Small intestine (tissue), 7 donors: ENCODE results near the gene RERE. TPM values are rescaled to one million over a fixed set of nuclear protein-coding genes. Genes with fewer than 3 reads are reported as not detected.
A peak's percentile ranks its signal among the peaks of the same experiment; 100 is the strongest.

Source experiments
- DNase-seq, 2 donors: peaks; one replicate each; pipeline versions ENCODE4 v3.0.0 to v3.0.0-alpha.2; 2013
- FAIRE-seq: peaks from 2 replicates; lab custom pipeline; 2012; peaks lifted over from hg19 to GRCh38; lab: Jason Lieb, UNC
- H3K27ac ChIP-seq, 3 donors: one replicate each; pipeline ENCODE4 v1.5.1; 2013; ENCODE audit warnings: low read length in 2 of 3, mild to moderate bottlenecking in 2 of 3, control low read depth in 1 of 3, inconsistent platforms in 1 of 3, low read depth in 1 of 3, moderate library complexity in 1 of 3
- H3K27me3 ChIP-seq, 3 donors: one replicate each; pipeline ENCODE4 v1.6.1; 2013; ENCODE audit warnings: low read length in 3 of 3, inconsistent platforms in 1 of 3; ENCODE audit not compliant: control insufficient read depth in 3 of 3, insufficient read depth in 3 of 3
- H3K36me3 ChIP-seq, 3 donors: one replicate each; pipeline ENCODE4 v1.6.1; 2013; ENCODE audit warnings: low read length in 3 of 3, inconsistent platforms in 1 of 3, low read depth in 1 of 3, mild to moderate bottlenecking in 1 of 3, moderate library complexity in 1 of 3; ENCODE audit not compliant: control insufficient read depth in 3 of 3, insufficient read depth in 2 of 3
- H3K4me1 ChIP-seq, 3 donors: one replicate each; pipeline ENCODE4 v1.6.1; 2013; ENCODE audit warnings: low read length in 2 of 3, inconsistent platforms in 1 of 3, low read depth in 1 of 3, mild to moderate bottlenecking in 1 of 3, moderate library complexity in 1 of 3; ENCODE audit not compliant: control insufficient read depth in 3 of 3, insufficient read depth in 2 of 3
- H3K4me3 ChIP-seq, 3 donors: one replicate each; pipeline ENCODE4 v1.5.1; 2013; ENCODE audit warnings: low read length in 3 of 3, control low read depth in 1 of 3, inconsistent platforms in 1 of 3, low read depth in 1 of 3, mild to moderate bottlenecking in 1 of 3, moderate library complexity in 1 of 3
- H3K9me3 ChIP-seq, 2 donors: one replicate each; pipeline ENCODE4 v1.6.1; 2013; ENCODE audit warnings: low read depth in 1 of 2, low read length in 1 of 2; ENCODE audit not compliant: control insufficient read depth in 2 of 2, insufficient read depth in 1 of 2
- WGBS, 3 donors: extraction: QIAGEN DNeasy Blood & Tissue Kit; methylation state at CpG; one replicate each; pipeline ENCODE4 v1.1.7; 2013; 5-methylcytosine and 5-hydroxymethylcytosine counted together
- polyA plus RNA-seq, 4 donors: library from polyadenylated mRNA; stranded (reverse) in 3 of 4; unstranded in 1 of 4; fragments of 200-250 nt in 3 of 4; fragments of 120-200 nt in 1 of 4; gene quantifications; one replicate each; pipeline versions ENCODE4 v1.2.1 to v1.2.3, GENCODE V29; 2013
- donor health status: healthy with polysubstance abuse.
- donor health status: control.
- donor health status: control.
- donor health status: Bipolar disorder and iron deficiency.
- donor health status: healthy.

The RERE gene
- polyA plus RNA-seq, 4 donors, result 19.5 to 66.8 (median 25.8) TPM

DNA sequence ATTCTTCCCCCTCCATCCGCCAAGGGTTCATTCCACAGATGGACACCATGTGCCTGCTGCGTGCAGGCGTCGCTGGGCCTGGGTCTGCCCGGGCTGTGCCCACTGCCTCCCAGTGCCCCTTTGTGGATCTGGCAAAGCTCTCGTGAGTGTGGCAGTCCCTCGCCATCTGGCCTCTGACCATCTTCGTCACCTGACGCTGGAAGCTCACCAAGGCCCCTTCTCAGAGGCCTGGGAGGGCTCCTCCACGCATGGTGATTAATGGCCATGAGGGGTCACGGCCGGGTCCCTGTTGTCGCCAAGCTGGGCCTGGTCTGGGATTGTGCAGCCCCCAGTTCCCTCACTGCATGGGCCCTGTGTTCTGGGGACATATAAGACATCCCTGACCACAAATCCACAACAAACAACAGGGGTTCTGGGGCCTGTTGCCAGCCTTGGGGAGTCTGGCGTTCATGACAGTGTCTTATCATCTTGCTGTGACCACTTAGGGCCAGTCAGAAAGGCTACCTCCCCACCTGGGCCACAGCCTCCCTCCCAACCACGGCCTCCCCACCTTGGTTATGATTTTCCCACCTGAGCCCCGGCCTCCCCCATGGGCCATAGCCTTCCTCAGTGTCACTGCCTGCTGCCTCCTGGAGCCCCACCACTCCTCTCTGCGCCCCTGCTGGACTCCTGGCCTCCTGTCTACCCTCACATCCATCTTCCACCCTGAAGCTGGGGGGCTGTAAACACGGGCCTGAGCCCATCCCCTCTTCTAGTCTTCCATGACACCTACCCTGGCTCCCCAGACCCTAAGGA, 471.6 kb downstream of the RERE start:
- H3K9me3 ChIP-seq, result no peaks in the 10 kb centered on the region
- H3K4me3 ChIP-seq, result no peak overlapping the region
- WGBS, 3 donors, result 86 to 88% (median 87%) methylated on average over 17 to 18 of the region's 18 CpGs
- DNase-seq (no peak), FAIRE-seq (no peak)
- no peaks in the 10 kb centered on the region for H3K27me3 ChIP-seq
- peak overlapping the region in 1 of 3 donors; percentile 53 for H3K27ac ChIP-seq
- H3K36me3 ChIP-seq, result peaks cover 0 to 4% (median 0%) of the 10 kb centered on the region in 3 donors
- H3K4me1 ChIP-seq, result peaks cover 0 to 5% (median 0%) of the 10 kb centered on the region in 3 donors

DNA sequence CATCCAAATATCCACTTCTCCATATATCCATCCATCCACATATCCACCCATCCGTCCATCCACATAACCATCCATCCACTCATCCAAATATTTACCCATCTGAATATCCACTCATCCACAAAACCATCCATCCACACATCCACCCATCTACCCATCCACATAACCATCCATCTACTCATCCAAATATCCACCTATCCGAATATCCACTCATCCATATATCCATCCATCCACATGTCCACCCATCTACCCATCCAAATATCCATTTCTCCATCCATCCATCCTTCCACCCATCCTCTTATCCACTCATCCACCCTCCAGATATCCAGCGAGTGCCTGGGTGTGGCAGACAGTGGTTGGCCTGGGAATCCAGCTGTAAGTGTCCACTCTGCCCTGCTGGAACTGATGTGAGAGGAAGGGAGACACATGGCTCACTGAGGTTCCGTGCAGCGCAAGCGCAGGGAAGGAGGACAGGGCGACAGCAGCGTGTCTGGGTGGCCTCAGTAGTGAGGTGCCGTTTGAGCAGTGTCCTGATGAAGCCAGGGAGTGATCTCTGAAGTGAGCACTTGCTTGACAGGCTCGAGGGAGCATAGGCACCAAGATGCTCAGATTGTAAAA, 472.4 kb downstream of the RERE start:
- no peak overlapping the region for H3K4me3 ChIP-seq
- H3K27ac ChIP-seq, result no peak overlapping the region
- 84 to 91% (median 87%) methylated on average over 10 of the region's 10 CpGs for whole genome bisulfite sequencing, 3 donors
- no peaks in the 10 kb centered on the region for H3K9me3 ChIP-seq
- DNase-seq (no peak), FAIRE-seq (no peak)
- H3K4me1 ChIP-seq, result peaks cover 0 to 5% (median 0%) of the 10 kb centered on the region in 3 donors
- H3K27me3 ChIP-seq, result no peaks in the 10 kb centered on the region
- H3K36me3 ChIP-seq, result no peaks in the 10 kb centered on the region

DNA sequence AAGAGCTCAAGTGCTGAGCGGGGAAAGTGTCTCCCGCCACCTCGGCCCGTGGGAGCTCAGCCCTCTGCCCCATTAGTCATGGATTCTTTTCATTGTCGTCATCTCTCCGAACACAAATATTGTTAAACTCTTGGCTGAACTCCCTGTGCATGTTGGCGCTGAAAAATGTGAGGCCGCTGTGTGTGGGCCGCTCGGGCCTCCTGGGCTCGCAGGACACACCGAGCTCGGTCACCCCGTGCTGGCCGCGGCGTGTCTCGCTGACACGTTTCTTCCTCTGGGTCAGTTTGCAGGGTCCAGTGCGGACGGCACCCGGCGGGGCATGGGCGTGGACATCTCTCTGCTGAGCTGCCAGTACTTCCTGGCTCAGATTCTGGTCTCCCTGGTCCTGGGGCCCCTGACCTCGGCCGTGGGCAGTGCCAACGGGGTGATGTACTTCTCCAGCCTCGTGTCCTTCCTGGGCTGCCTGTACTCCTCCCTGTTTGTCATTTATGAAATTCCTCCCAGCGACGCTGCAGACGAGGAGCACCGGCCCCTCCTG, 473.9 kb downstream of the RERE start:
- H3K4me1 ChIP-seq, result peaks cover 0 to 5% (median 0%) of the 10 kb centered on the region in 3 donors
- no peaks in the 10 kb centered on the region for H3K27me3 ChIP-seq
- no peaks in the 10 kb centered on the region for H3K9me3 ChIP-seq
- H3K27ac ChIP-seq, result peak overlapping the region in 2 of 3 donors; percentile 69 to 84
- DNase-seq (peak in 1 of 2 donors; percentile 54), FAIRE-seq (no peak)
- WGBS, 3 donors, result 51 to 68% (median 55%) methylated on average over 32 of the region's 32 CpGs
- no peak overlapping the region for H3K4me3 ChIP-seq
- H3K36me3 ChIP-seq, result no peaks in the 10 kb centered on the region

DNA sequence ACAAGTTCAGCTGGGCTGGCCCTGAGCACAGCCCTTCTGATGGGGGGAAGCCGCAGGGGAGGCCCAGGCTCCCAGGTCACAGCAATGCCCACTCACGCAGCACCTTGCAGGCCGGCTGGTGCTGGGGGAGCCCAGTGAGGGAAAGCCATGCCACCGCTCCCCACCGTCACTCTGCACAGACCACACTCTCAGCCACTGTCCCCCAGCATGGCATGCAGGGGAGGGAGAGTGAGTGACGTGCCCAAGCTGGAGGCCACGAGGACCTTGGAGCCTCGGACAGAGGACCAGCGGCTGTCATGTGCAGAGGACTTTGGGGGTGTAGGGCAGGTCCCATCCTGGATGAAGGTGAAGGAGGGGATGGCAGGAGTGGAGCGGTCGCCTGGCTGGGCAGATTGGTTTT, 474.4 kb downstream of the RERE start:
- FAIRE-seq, result no peak
- Histone ChIP-seq H3K4me1 (peaks cover 0 to 5% (median 0%) of the 10 kb centered on the region in 3 donors), H3K4me3 (no peak overlapping the region), H3K9me3 (no peaks in the 10 kb centered on the region), H3K27me3 (no peaks in the 10 kb centered on the region), H3K36me3 (peaks cover 0 to 2% (median 0%) of the 10 kb centered on the region in 3 donors), H3K27ac (peak overlapping the region in 2 of 3 donors; percentile 69 to 75)
- WGBS, 3 donors, result 72 to 89% (median 85%) methylated on average over 9 to 11 of the region's 11 CpGs
- DNase-seq, result no peak

DNA sequence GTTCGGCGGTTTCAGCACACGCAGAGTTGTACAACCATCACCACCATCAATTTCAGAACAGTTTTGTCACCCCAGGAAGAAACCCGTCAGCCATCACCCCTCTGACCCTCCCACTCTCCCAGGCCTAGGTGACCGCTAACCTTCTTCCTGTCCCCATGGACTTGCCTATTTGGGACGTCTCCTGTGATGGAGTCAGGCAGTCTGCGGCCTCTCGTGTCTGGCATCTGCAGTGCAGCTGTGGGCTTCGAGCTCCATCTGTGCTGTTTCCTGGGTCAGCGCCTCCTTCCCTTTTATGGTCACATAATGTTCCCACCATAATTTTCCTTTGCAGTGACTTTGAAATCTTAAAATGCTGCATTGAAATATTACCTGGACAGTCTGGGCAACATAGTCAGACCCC, 475.1 kb downstream of the RERE start:
- FAIRE-seq (no peak), DNase-seq (no peak)
- no peaks in the 10 kb centered on the region for H3K27me3 ChIP-seq
- H3K36me3 ChIP-seq, result peaks cover 0 to 6% (median 0%) of the 10 kb centered on the region in 3 donors
- WGBS, 3 donors, result 75 to 86% (median 82%) methylated on average over 10 of the region's 10 CpGs
- peak overlapping the region in 1 of 3 donors; percentile 75 for H3K27ac ChIP-seq
- H3K4me1 ChIP-seq, result peaks cover 0 to 5% (median 0%) of the 10 kb centered on the region in 3 donors
- no peak overlapping the region for H3K4me3 ChIP-seq
- no peaks in the 10 kb centered on the region for H3K9me3 ChIP-seq

DNA sequence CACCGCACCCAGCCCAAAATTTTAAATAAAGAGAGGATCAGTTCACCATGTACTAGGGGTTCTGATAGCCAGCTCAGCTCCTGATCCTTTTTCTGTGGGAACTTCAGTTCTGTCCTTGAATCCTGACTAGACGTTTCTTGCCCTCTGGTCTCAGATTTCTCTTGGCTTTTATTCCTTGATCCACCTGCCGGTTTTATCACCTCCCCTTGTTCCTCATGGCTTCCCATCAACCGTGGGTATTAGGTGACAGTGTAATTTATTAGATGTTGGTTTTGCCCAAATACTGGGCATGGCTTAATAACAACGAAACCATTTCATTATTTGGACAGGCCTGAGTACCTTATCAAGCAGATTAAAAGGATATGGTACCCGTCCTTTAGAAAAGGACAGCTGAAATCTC, 477.0 kb downstream of the RERE start:
- FAIRE-seq, result no peak

DNA sequence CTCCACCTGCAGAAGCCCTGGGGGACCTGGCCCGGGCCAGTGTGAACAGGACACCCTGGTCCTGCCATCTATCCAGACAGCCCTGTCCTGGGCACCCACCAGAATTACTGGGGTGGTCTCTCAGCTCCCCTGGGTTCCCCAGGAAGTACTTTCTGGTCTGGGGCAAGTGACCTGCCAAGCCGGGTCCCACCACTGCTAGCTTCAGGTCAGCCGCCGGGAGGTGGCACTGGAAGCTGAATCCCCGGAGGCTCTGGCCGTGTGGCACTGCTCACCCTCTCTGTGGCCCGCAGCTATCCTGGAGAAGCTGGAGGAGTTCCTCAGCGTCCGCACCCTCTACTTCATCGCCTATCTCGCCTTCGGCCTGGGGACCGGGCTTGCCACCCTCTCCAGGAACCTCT, 478.2 kb downstream of the RERE start:
- Histone ChIP-seq H3K4me3 (no peak overlapping the region), H3K4me1 (peaks cover 0 to 5% (median 0%) of the 10 kb centered on the region in 3 donors), H3K9me3 (peaks cover 0 to 3% of the 10 kb centered on the region in 2 donors), H3K27me3 (no peaks in the 10 kb centered on the region), H3K36me3 (peaks cover 0 to 9% (median 0%) of the 10 kb centered on the region in 3 donors), H3K27ac (no peak overlapping the region)
- 91 to 94% (median 93%) methylated on average over 13 of the region's 13 CpGs for WGBS, 3 donors
- FAIRE-seq, result no peak
- DNase-seq, result no peak

More for the DNA sequence above, 477.0 kb downstream of the RERE start:
- H3K4me3 ChIP-seq, result no peak overlapping the region
- H3K27me3 ChIP-seq, result no peaks in the 10 kb centered on the region
- peaks cover 0 to 9% (median 0%) of the 10 kb centered on the region in 3 donors for H3K36me3 ChIP-seq
- no peak overlapping the region for H3K27ac ChIP-seq
- H3K9me3 ChIP-seq, result peaks cover 0 to 3% of the 10 kb centered on the region in 2 donors
- DNase-seq, result no peak
- 37 to 77% (median 51%) methylated on average over 6 of the region's 6 CpGs for WGBS, 3 donors
- peaks cover 0 to 5% (median 0%) of the 10 kb centered on the region in 3 donors for H3K4me1 ChIP-seq

DNA sequence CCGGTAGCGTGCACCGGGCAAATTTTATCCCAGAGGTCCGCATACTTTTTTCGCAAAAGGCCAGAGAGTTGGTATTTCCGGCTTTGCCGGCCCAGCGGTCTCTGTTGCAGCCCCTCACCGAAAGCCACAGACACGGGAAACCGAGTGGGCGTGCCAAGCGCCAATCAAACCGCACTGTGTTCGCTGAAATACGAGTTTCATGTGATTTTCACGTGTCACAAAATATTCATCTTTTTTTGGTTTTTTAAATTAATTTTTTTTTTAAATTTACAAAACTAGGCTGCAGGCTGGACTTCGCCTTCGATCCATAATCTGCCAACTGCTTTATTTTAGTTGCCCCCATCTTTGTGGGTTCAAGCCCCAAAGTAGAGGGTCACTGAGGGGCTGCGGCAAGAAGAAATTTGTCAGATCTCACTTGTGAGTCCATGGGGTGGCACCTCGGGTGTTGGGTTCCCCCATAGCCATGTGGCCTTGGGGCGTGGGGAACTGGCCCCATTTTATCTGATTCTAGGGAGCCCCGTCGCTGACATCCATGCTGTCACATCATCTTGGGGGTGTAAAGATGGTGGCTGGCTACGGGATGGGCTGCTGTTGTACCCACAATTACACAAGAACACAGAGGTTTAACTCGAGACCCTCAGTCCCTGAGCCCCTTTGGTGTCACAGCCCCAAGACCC, 478.8 kb downstream of the RERE start:
- H3K27ac ChIP-seq, result no peak overlapping the region
- DNase-seq (no peak), FAIRE-seq (no peak)
- peaks cover 0 to 3% of the 10 kb centered on the region in 2 donors for H3K9me3 ChIP-seq
- WGBS, 3 donors, result 90 to 94% (median 90%) methylated on average over 26 of the region's 26 CpGs
- peaks cover 0 to 9% (median 0%) of the 10 kb centered on the region in 3 donors for H3K36me3 ChIP-seq
- H3K4me3 ChIP-seq, result no peak overlapping the region
- no peaks in the 10 kb centered on the region for H3K27me3 ChIP-seq
- peaks cover 0 to 5% (median 0%) of the 10 kb centered on the region in 3 donors for H3K4me1 ChIP-seq
